ENCODE data around the gene CEACAM16.
A peak's percentile ranks its signal among the peaks of the same experiment; 100 is the strongest.
"Not testable (repeated sequence)": the region's sequence is repeated elsewhere in the genome, so short reads cannot be mapped to it uniquely, and the experiment has no call there.

Gene CEACAM16

GRCh38 chr19:44703336-44704078, 4.6 kb downstream of the CEACAM16 start:
- DNase-seq = no peak

- DNase-seq = no peak
Measured at GRCh38 chr19:44704982-44705381, 6.0 kb downstream of the CEACAM16 start.

- DNase-seq = no peak
Measured at GRCh38 chr19:44705502-44706010, 6.6 kb downstream of the CEACAM16 start.

- DNase-seq = no peak
Measured at GRCh38 chr19:44706506-44707236, 7.7 kb downstream of the CEACAM16 start.

GRCh38 chr19:44707794-44708193, 8.8 kb downstream of the CEACAM16 start:
- no peak for DNase-seq

GRCh38 chr19:44708940-44709339, 10.0 kb downstream of the CEACAM16 start:
- no peak for DNase-seq

- not testable (repeated sequence) for DNase-seq
Measured at GRCh38 chr19:44709434-44710266, 10.7 kb downstream of the CEACAM16 start.

GRCh38 chr19:44710483-44710882, 11.5 kb downstream of the CEACAM16 start:
- DNase-seq = no peak

GRCh38 chr19:44712864-44713515, 14.0 kb downstream of the CEACAM16 start:
- no peak for DNase-seq

GRCh38 chr19:44714597-44715169, 15.7 kb downstream of the CEACAM16 start:
- DNase-seq = no peak

- DNase-seq = no peak
Measured at GRCh38 chr19:44717603-44718002, 18.7 kb downstream of the CEACAM16 start.

GRCh38 chr19:44718441-44719261, 19.7 kb downstream of the CEACAM16 start:
- peak in 6 of 14 donors; percentile 0 to 44 (median 6) for DNase-seq

- DNase-seq = no peak
Measured at GRCh38 chr19:44719262-44719701, 20.3 kb downstream of the CEACAM16 start.

- not testable (repeated sequence) for DNase-seq
Measured at GRCh38 chr19:44720396-44720795, 21.4 kb downstream of the CEACAM16 start.

- DNase-seq = no peak
Measured at GRCh38 chr19:44720945-44721344, 22.0 kb downstream of the CEACAM16 start.

GRCh38 chr19:44721369-44721768, 22.4 kb downstream of the CEACAM16 start:
- not testable (repeated sequence) for DNase-seq

GRCh38 chr19:44722131-44723121, 23.5 kb downstream of the CEACAM16 start:
- DNase-seq = peak in 3 of 14 donors; percentile 18 to 38 (median 30)

GRCh38 chr19:44723299-44723951, 24.5 kb downstream of the CEACAM16 start:
- DNase-seq = no peak

GRCh38 chr19:44723952-44724319, 25.0 kb downstream of the CEACAM16 start:
- DNase-seq = peak in 12 of 14 donors; percentile 3 to 74 (median 52)
